ENCODE results near the gene SRRM2. TPM values are rescaled to one million over a fixed set of nuclear protein-coding genes. Genes with fewer than 3 reads are reported as not detected.
A peak's percentile ranks its signal among the peaks of the same experiment; 100 is the strongest.

SRRM2 gene
- total RNA-seq, 1 donor = 96.3 TPM

- DNase-seq (ENCODE audit: low read depth) = no peak
- no peak overlapping the region for H3K4me3 ChIP-seq (ENCODE audit: low read depth, low read length)
- no peak for TF ChIP-seq CTCF (IDR thresholded peaks at IDR 0.05; ENCODE audit: insufficient read depth, low read length)
These were observed 30.3 kb downstream of the SRRM2 start for GRCh38 chr16:2782583-2783351.

- H3K4me3 ChIP-seq (ENCODE audit: low read depth, low read length) = no peak overlapping the region
- no peak for DNase-seq (ENCODE audit: low read depth)
- no peak for TF ChIP-seq CTCF (IDR thresholded peaks at IDR 0.05; ENCODE audit: insufficient read depth, low read length)
These were observed 31.3 kb downstream of the SRRM2 start for GRCh38 chr16:2783581-2784357.

- no peak overlapping the region for H3K4me3 ChIP-seq (ENCODE audit: low read depth, low read length)
- no peak for TF ChIP-seq CTCF (IDR thresholded peaks at IDR 0.05; ENCODE audit: insufficient read depth, low read length)
- DNase-seq (ENCODE audit: low read depth) = no peak
These were observed 32.1 kb downstream of the SRRM2 start for GRCh38 chr16:2784358-2785100.

GRCh38 chr16:2785101-2785991 is 32.9 kb downstream of the SRRM2 start:
- DNase-seq (ENCODE audit: low read depth) = no peak
- no peak overlapping the region for H3K4me3 ChIP-seq (ENCODE audit: low read depth, low read length)
- peak; percentile 13 for TF ChIP-seq CTCF (IDR thresholded peaks at IDR 0.05; ENCODE audit: insufficient read depth, low read length)

- no peak for DNase-seq (ENCODE audit: low read depth)
- TF ChIP-seq CTCF (IDR thresholded peaks at IDR 0.05; ENCODE audit: insufficient read depth, low read length) = no peak
- no peak overlapping the region for H3K4me3 ChIP-seq (ENCODE audit: low read depth, low read length)
These were observed 33.8 kb downstream of the SRRM2 start for GRCh38 chr16:2786061-2786825.
